Stimulated activated CD4-positive, alpha-beta T cell treated with anti-CD3 and anti-CD28 coated beads, Interleukin-15, amount 100 ng/mL, for 24 hours (primary cell): ENCODE data around the gene KRTAP5-8.
"Not testable (repeated sequence)": the region's sequence is repeated elsewhere in the genome, so short reads cannot be mapped to it uniquely, and the experiment has no call there.

Source experiments
- DNase-seq: peaks from one replicate; pipeline ENCODE4 v3.0.0-alpha.2; 2020

The KRTAP5-8 gene

DNA sequence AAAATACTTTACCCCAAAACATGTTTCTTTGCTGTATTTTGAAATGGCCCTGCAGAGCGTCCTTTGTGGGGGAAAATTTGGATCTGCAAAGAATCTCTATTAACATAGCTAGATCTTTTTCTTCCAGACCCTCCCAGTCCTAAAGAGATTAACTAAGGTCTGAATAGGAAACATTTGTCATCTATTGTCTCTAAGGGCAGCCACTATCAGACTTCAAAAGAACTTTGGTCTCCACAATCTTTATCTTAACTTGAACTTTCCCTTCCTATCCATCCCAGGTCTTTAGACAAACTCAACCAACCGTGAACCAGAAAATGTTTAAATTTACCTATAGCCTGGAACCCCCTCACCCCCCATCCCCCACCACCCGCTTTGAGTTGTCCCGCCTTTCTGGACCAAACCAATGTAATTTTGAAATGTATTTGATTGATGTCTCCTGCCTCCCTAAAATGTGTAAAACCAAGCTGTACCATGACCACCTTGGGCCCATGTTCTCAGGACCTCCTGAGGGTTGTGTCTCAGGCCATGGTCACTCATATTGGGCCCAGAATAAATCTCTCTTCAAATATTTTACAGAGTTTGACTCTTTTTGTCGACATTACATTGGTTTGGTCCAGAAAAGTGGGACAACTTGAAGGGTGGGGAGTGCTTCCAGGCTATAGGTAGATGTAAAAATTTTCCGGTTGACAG lies 6.8 kb downstream of the KRTAP5-8 start:
- no peak for DNase-seq

DNA sequence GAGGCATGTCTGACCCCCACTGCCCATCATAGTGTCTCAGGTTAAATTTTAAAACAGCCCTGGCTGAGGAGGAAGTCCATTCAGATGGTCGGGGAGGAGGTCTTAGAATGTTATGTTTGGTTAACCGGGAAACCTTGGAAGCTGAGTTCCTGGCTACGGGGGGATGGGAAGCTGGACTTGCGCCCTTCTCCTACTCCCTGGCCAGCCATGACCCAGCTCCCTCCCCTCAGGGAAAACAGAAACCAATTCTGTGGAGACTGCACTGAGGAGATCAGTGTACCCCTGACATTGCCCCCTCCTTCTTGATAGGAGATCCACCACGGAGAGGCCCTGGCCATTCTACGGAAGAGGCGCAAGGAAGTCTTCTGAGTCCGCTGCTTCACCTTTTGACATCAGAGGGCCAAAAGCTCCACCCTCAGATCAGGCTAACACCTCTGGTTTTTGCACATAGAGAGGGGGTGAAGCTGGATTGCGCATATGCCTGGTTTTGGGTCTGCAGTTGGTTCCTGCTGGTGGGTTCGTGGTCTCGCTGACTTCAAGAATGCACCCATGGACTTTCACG lies 7.7 kb downstream of the KRTAP5-8 start:
- DNase-seq, result no peak

DNA sequence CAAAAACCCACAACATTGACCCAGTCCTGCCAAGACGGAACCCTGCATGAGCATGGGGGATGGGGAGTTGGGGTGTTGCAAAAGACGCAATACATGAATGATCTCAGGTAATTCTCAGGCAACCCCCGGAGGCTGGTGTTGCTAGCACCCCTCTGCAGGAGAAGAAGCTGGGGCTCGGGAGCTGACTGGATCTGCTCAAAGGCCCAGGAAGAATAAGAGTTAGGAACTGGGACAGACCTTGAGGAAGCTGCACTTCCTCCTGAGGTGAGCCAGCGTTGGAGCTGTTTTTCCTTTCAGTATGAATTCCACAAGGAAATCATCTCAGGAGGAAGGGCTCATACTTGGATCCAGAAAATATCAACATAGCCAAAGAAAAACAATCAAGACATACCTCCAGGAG lies 10.3 kb downstream of the KRTAP5-8 start, which contains the start of gene KRTAP5-9:
Gene KRTAP5-9, plus strand, starts transcription at position 301 of the 400 bp plus-strand sequence. CDS start 238 bp downstream, outside the sequence.
- no peak for DNase-seq

GRCh38 chr11:71548716-71549151 lies 10.9 kb downstream of the KRTAP5-8 start:
- no peak for DNase-seq

- no peak for DNase-seq
Measured at GRCh38 chr11:71551711-71552110, 13.9 kb downstream of the KRTAP5-8 start.

DNA sequence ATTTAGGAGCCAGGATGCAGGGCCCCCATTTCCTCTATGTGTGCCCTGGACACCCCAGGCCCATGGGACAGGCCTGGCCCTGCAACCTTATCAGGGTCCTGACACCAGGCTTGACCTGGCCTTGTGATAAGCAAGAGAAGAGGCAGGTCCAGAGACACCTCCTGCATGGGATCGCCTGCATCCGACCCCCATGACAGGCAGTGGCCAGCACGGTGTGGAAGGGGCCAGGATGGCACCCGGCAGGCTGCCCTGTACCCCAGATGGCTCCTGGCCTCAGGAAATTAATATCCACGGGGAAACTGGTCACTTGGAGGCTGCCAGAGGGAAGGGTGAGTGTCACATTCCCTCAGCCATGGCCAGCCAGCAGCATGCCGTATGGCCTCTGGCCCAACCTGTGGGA lies 17.2 kb downstream of the KRTAP5-8 start:
- DNase-seq, result no peak

- DNase-seq, result no peak
Measured at GRCh38 chr11:71555508-71555907, 17.7 kb downstream of the KRTAP5-8 start.

DNA sequence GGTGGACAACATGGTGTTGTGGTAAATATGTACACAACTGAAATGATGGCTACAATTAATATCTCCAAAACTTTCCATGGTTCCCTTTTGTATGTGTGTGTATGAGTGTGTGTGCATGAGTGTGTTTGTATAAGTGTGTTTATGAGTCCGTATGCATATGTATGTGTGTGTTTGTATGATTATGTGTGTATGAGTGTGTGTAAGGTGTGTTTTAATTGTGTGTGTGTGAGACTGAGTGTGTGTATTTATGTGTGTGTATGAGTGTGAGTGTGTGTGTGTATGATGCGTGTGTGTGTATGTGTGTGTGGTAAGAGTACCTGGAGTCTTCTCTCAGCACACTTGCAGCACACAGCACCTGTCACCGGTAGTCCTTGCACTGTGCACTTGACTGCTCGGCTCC lies 18.2 kb downstream of the KRTAP5-8 start:
- DNase-seq, result no peak

GRCh38 chr11:71557257-71557656 lies 19.4 kb downstream of the KRTAP5-8 start:
- DNase-seq, result no peak

DNA sequence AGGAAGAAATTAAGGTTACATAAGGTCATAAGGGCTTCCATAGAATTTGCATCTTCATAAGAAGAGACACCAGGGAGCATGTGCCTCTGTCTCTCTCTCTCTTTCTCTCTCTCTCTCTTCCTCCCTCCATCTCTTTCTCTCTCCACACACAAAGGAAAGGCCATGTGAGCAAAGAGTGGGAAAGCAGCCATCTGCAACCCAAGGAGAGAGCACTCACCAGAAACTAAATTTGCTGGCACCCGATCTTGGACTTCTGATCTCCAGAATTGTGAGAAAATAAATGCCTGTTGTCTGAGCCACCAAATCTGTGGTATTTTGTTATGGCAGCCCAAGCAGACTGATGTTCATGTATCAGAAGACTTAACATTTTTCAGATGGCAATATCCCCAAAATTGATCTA lies 21.2 kb downstream of the KRTAP5-8 start:
- no peak for DNase-seq

DNA sequence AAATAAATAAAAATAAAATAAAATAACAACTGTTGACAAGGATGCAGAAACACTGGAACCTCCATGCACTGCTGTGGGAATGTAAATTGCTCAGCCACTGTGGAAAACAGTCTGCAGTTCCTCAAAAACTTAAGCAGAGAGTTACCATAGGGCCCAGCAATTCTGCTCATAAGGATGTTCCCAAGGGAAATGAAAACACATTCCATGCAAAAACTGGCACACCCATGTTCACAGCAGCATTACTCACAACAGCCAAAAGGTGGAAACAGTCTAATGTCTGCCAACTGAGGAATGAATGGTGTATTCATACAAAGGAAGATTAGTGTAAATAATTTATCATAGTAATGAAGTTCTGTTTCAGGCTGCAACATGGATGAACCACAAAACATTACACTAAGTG lies 24.3 kb downstream of the KRTAP5-8 start:
- no peak for DNase-seq

DNA sequence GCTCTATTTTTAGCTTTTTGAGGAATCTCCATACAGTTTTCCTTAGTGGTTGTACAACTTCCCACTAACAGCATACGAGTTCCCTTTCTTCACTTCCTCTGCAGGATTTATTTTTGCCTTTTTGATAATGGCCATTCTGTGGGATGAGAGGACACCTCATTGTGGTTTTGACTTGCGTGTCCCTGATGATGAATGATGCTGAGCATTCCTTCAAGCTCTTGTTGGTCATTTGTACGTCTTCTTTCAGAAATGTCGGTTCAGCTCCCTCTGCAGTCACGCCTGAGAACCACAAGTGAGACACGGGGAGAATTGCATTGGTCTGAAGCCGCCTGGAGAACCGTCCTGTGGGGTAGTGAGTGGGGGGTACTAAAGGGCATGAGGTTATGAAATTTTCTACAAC lies 25.6 kb downstream of the KRTAP5-8 start:
- DNase-seq, result peak; percentile 39

DNA sequence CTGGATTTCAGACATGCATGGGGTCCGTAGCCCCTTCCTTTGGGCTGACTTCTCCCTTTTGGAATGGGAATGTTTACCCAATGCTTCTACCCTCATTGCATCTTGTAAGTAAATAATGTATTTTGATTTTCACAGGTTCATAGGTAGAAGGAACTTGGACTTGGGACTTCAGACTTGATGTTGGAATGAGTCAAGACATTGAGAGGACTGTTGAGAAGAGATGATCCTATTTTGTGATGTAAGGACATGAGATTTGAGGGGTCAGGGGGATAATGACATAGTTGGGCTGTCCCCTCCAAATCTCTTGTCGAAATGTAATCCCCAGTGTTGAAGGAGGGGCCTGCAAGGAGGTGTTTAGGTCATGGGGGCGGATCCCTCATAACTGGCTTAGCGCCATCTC lies 26.6 kb downstream of the KRTAP5-8 start:
- DNase-seq, result no peak

DNA sequence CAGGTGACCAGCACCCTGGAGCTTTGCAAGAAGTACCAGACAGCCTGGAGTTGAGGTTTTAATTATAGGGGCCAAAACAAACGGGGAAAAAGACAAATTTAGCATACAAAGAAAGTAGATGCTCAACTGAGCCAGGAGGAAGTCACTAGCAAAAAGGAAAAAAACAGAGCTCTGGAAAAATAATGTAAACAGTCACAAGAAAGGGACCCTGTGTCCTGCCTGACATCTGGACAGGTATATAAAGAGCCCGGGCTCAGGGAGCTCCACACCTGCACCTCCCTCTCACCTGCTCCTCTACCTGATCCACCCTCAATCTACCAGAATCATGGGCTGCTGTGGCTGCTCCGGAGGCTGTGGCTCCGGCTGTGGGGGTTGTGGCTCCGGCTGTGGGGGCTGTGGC lies 27.4 kb downstream of the KRTAP5-8 start, which contains the start of gene KRTAP5-10:
Gene KRTAP5-10, plus strand, starts transcription at position 301 of the 400 bp plus-strand sequence. Its CDS starts 25 bp downstream, at position 326.
- no peak for DNase-seq

- no peak for DNase-seq
Measured at GRCh38 chr11:71566081-71566620, 28.3 kb downstream of the KRTAP5-8 start.

GRCh38 chr11:71566626-71567599 lies 29.1 kb downstream of the KRTAP5-8 start:
- not testable (repeated sequence) for DNase-seq

GRCh38 chr11:71567633-71568032 lies 29.8 kb downstream of the KRTAP5-8 start:
- not testable (repeated sequence) for DNase-seq

DNA sequence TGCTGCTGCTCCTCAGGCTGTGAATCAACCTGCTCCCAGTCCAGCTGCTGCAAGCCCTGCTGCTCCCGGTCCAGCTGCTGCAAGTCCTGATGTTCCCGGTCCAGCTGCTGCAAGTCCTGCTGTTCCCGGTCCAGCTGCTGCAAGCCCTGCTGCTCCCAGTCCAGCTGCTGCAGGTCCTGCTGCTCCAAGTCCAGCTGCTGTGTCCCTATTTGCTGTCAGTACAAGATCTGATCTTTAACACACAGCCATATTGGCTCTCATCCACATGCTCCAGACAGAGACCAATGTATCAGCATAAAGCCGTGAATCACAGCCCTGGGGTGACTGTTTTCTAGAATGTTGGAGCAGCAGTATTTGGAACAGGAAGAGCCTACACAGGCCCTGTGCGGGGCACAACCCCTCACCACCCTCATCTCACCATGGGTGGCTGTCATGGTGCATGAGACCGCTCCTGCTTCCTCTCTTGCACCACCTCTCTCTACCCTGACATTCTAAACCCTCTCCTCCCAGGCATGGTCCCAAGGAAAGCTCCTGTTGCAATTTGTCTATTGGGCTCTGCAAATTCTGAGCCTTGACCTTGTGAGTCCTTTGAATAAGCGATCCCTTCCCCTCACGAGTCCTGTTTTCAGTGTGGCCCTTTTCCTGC lies 31.0 kb downstream of the KRTAP5-8 start:
- no peak for DNase-seq

GRCh38 chr11:71571101-71571850 lies 33.5 kb downstream of the KRTAP5-8 start:
- not testable (repeated sequence) for DNase-seq

- DNase-seq, result no peak
Measured at GRCh38 chr11:71572811-71573210, 35.0 kb downstream of the KRTAP5-8 start.

- DNase-seq, result no peak
Measured at GRCh38 chr11:71574418-71574817, 36.6 kb downstream of the KRTAP5-8 start.
